HG02763 (cell line): Measurements from ENCODE around the gene COQ10A.

Source experiments
- ATAC-seq: cut with Tn5 transposase; IDR thresholded peaks from one replicate; pipeline ENCODE4 v1.9.1; 2021; ENCODE audit warnings: mild to moderate bottlenecking, moderate library complexity; ENCODE audit not compliant: unreplicated experiment

COQ10A gene

GRCh38 chr12:56266693-56267442 is at the start of gene COQ10A:
Gene COQ10A (plus strand): TSS chr12:56266942. CDS start chr12:56267119, 177 bp downstream.
- peak; percentile 87 for ATAC-seq

- no peak for ATAC-seq
Observed at GRCh38 chr12:56219840-56220239, 46.9 kb upstream of the COQ10A start.

GRCh38 chr12:56220611-56221231 is 46.0 kb upstream of the COQ10A start:
- no peak for ATAC-seq

GRCh38 chr12:56221232-56221756 is 45.4 kb upstream of the COQ10A start:
- peak; percentile 19 for ATAC-seq

- peak; percentile 79 for ATAC-seq
Observed at GRCh38 chr12:56221757-56222530, 44.8 kb upstream of the COQ10A start, which contains the start of gene RNF41. Gene RNF41 (minus strand): TSS chr12:56221922. CDS start chr12:56214047, 7,875 bp downstream.

- ATAC-seq: no peak
Observed at GRCh38 chr12:56222531-56222895, 44.2 kb upstream of the COQ10A start.

- no peak for ATAC-seq
Observed at GRCh38 chr12:56223571-56224101, 43.1 kb upstream of the COQ10A start.

- peak; percentile 65 for ATAC-seq
Observed at GRCh38 chr12:56224102-56224701, 42.5 kb upstream of the COQ10A start, which contains the start of gene NABP2. Gene NABP2 (plus strand): TSS chr12:56224342. CDS start chr12:56224857, 515 bp downstream.

- ATAC-seq: no peak
Observed at GRCh38 chr12:56224954-56225353, 41.8 kb upstream of the COQ10A start.

GRCh38 chr12:56229082-56229481 is 37.7 kb upstream of the COQ10A start:
- no peak for ATAC-seq

- no peak for ATAC-seq
Observed at GRCh38 chr12:56229916-56230431, 36.8 kb upstream of the COQ10A start, which contains the start of gene SLC39A5. Gene SLC39A5 (plus strand): TSS chr12:56230051. CDS start chr12:56231275, 1,224 bp downstream.

- ATAC-seq: no peak
Observed at GRCh38 chr12:56230432-56231183, 36.1 kb upstream of the COQ10A start.

- no peak for ATAC-seq
Observed at GRCh38 chr12:56231184-56231582, 35.6 kb upstream of the COQ10A start.

- no peak for ATAC-seq
Observed at GRCh38 chr12:56234746-56235436, 31.9 kb upstream of the COQ10A start.

- no peak for ATAC-seq
Observed at GRCh38 chr12:56236091-56236490, 30.7 kb upstream of the COQ10A start.

GRCh38 chr12:56236985-56237384 is 29.8 kb upstream of the COQ10A start:
- no peak for ATAC-seq

GRCh38 chr12:56237552-56237951 is 29.2 kb upstream of the COQ10A start:
- ATAC-seq: no peak

- ATAC-seq: no peak
Observed at GRCh38 chr12:56241424-56242303, 25.1 kb upstream of the COQ10A start.
